GOT3 (cell line): ENCODE data around the gene SPECC1.

Experiments
- DNase-seq: peaks from one replicate; lab custom pipeline; 2025; ENCODE audit warnings: mixed read lengths; lab: John Stamatoyannopoulos, UW

SPECC1 gene

GRCh38 chr17:20273741-20274500, 264.8 kb downstream of the SPECC1 start:
- DNase-seq = no peak

- DNase-seq = no peak
Observed at GRCh38 chr17:20275653-20276052, 266.5 kb downstream of the SPECC1 start.

GRCh38 chr17:20276421-20276820, 267.3 kb downstream of the SPECC1 start:
- DNase-seq = no peak

- no peak for DNase-seq
Observed at GRCh38 chr17:20278805-20279204, 269.6 kb downstream of the SPECC1 start.

- DNase-seq = no peak
Observed at GRCh38 chr17:20279631-20280030, 270.5 kb downstream of the SPECC1 start.

GRCh38 chr17:20280051-20280450, 270.9 kb downstream of the SPECC1 start:
- no peak for DNase-seq

GRCh38 chr17:20280851-20281250, 271.7 kb downstream of the SPECC1 start:
- no peak for DNase-seq

GRCh38 chr17:20281860-20282259, 272.7 kb downstream of the SPECC1 start:
- DNase-seq = no peak

GRCh38 chr17:20282526-20283308, 273.6 kb downstream of the SPECC1 start:
- DNase-seq = no peak

- DNase-seq = no peak
Observed at GRCh38 chr17:20284022-20284421, 274.9 kb downstream of the SPECC1 start.

GRCh38 chr17:20284570-20285295, 275.6 kb downstream of the SPECC1 start:
- no peak for DNase-seq

- DNase-seq = no peak
Observed at GRCh38 chr17:20289984-20290383, 280.8 kb downstream of the SPECC1 start.

- no peak for DNase-seq
Observed at GRCh38 chr17:20291853-20292252, 282.7 kb downstream of the SPECC1 start.

- no peak for DNase-seq
Observed at GRCh38 chr17:20293501-20293900, 284.3 kb downstream of the SPECC1 start.

- no peak for DNase-seq
Observed at GRCh38 chr17:20294120-20294519, 285.0 kb downstream of the SPECC1 start.

- DNase-seq = no peak
Observed at GRCh38 chr17:20299013-20299412, 289.9 kb downstream of the SPECC1 start.

- DNase-seq = no peak
Observed at GRCh38 chr17:20300436-20300934, 291.3 kb downstream of the SPECC1 start.

- DNase-seq = no peak
Observed at GRCh38 chr17:20302246-20302917, 293.2 kb downstream of the SPECC1 start.

GRCh38 chr17:20304961-20305360, 295.8 kb downstream of the SPECC1 start:
- DNase-seq = no peak

GRCh38 chr17:20306924-20307323, 297.8 kb downstream of the SPECC1 start:
- no peak for DNase-seq

GRCh38 chr17:20307326-20307910, 298.3 kb downstream of the SPECC1 start:
- no peak for DNase-seq

- no peak for DNase-seq
Observed at GRCh38 chr17:20310481-20310880, 301.3 kb downstream of the SPECC1 start.
